ENCODE measurements around the gene TTLL5. TPM values are rescaled to one million over a fixed set of nuclear protein-coding genes. Genes with fewer than 3 reads are reported as not detected.

The TTLL5 gene
- total RNA-seq, 8 experiments from 2014 or later, result 10.7 to 35.7 (median 17.2) TPM

GRCh38 chr14:75861161-75861621 lies 200.1 kb downstream of the TTLL5 start:
- Histone ChIP-seq H3K4me1 (replicated peaks in 1 of 2) (no peaks in the 10 kb centered on the region), H3K27ac (no peak overlapping the region), H3K4me3 (no peak overlapping the region)
- WGBS, 10 experiments, result 0 to 83% (median 49%) methylated on average over 1 to 3 of the region's 4 CpGs; no CpG with 5 or more reads in 4 of the 10 experiments
- peak in 4 of 8 experiments; percentile 33 to 46 (median 38) for ATAC-seq (replicated peaks in 6 of 8)
- in situ Hi-C loops (cut with MboI; ENCODE audit: low pct_unique_long_range_greater_than_20kb in 2 of 9, low sequenced_read_pairs in 9 of 9, unreplicated experiment in 9 of 9), result no loop called here

- no peak overlapping the region for H3K27ac ChIP-seq
- in situ Hi-C loops (cut with MboI; ENCODE audit: low pct_unique_long_range_greater_than_20kb in 2 of 9, low sequenced_read_pairs in 9 of 9, unreplicated experiment in 9 of 9), result no loop called here
- no peak for ATAC-seq (replicated peaks in 6 of 8)
- 80 to 100% (median 97%) methylated on average over 1 to 2 of the region's 2 CpGs; no CpG with 5 or more reads in 2 of the 10 experiments for WGBS, 10 experiments
- no peak overlapping the region for H3K4me3 ChIP-seq
- H3K4me1 ChIP-seq (replicated peaks in 1 of 2), result peaks cover 2 to 8% of the 10 kb centered on the region in 2 donors
These were observed 202.2 kb downstream of the TTLL5 start for GRCh38 chr14:75863221-75863620.

- no peak overlapping the region for H3K27ac ChIP-seq
- WGBS, 10 experiments, result 5 to 100% (median 96%) methylated on average over 1 to 2 of the region's 2 CpGs; no CpG with 5 or more reads in 2 of the 10 experiments
These were observed 203.3 kb downstream of the TTLL5 start for GRCh38 chr14:75864352-75864751.

GRCh38 chr14:75865531-75865930 lies 204.5 kb downstream of the TTLL5 start:
- WGBS, 10 experiments, result 52 to 100% (median 81%) methylated on average over 1 to 2 of the region's 2 CpGs; no CpG with 5 or more reads in 1 of the 10 experiments
- in situ Hi-C loops (cut with MboI; ENCODE audit: low pct_unique_long_range_greater_than_20kb in 2 of 9, low sequenced_read_pairs in 9 of 9, unreplicated experiment in 9 of 9), result no loop called here
- no peak for ATAC-seq (replicated peaks in 6 of 8)
- H3K27ac ChIP-seq, result no peak overlapping the region
- peaks cover 8 to 15% of the 10 kb centered on the region in 2 donors for H3K4me1 ChIP-seq (replicated peaks in 1 of 2)
- no peak overlapping the region for H3K4me3 ChIP-seq

More at GRCh38 chr14:75864352-75864751, 203.3 kb downstream of the TTLL5 start:
- in situ Hi-C loops (cut with MboI; ENCODE audit: low pct_unique_long_range_greater_than_20kb in 2 of 9, low sequenced_read_pairs in 9 of 9, unreplicated experiment in 9 of 9), result no loop called here
- H3K4me3 ChIP-seq, result no peak overlapping the region
- ATAC-seq (replicated peaks in 6 of 8), result no peak
- H3K4me1 ChIP-seq (replicated peaks in 1 of 2), result peaks cover 8 to 15% of the 10 kb centered on the region in 2 donors

GRCh38 chr14:75866970-75867369 lies 205.9 kb downstream of the TTLL5 start:
- ATAC-seq (replicated peaks in 6 of 8), result no peak
- in situ Hi-C loops (cut with MboI; ENCODE audit: low pct_unique_long_range_greater_than_20kb in 2 of 9, low sequenced_read_pairs in 9 of 9, unreplicated experiment in 9 of 9), result no loop called here
- peaks cover 8 to 15% of the 10 kb centered on the region in 2 donors for H3K4me1 ChIP-seq (replicated peaks in 1 of 2)

GRCh38 chr14:75871181-75871880 lies 210.3 kb downstream of the TTLL5 start:
- H3K27ac ChIP-seq, result no peak overlapping the region
- H3K4me1 ChIP-seq (replicated peaks in 1 of 2), result peaks cover 8 to 15% of the 10 kb centered on the region in 2 donors
- 76 to 100% (median 92%) methylated on average over 2 to 6 of the region's 6 CpGs; no CpG with 5 or more reads in 1 of the 10 experiments for WGBS, 10 experiments
- in situ Hi-C loops (cut with MboI; ENCODE audit: low pct_unique_long_range_greater_than_20kb in 2 of 9, low sequenced_read_pairs in 9 of 9, unreplicated experiment in 9 of 9), result no loop called here
- H3K4me3 ChIP-seq, result no peak overlapping the region
- no peak for ATAC-seq (replicated peaks in 6 of 8)

More at GRCh38 chr14:75866970-75867369, 205.9 kb downstream of the TTLL5 start:
- H3K4me3 ChIP-seq, result no peak overlapping the region
- 71 to 100% (median 86%) methylated on average over 1 of the region's 1 CpG; no CpG with 5 or more reads in 5 of the 10 experiments for WGBS, 10 experiments
- no peak overlapping the region for H3K27ac ChIP-seq

GRCh38 chr14:75875958-75876357 lies 214.9 kb downstream of the TTLL5 start:
- Histone ChIP-seq H3K27ac (no peak overlapping the region), H3K4me3 (no peak overlapping the region), H3K4me1 (replicated peaks in 1 of 2) (no peaks in the 10 kb centered on the region)
- in situ Hi-C loops (cut with MboI; ENCODE audit: low pct_unique_long_range_greater_than_20kb in 2 of 9, low sequenced_read_pairs in 9 of 9, unreplicated experiment in 9 of 9), result no loop called here
- ATAC-seq (replicated peaks in 6 of 8), result peak in 2 of 8 experiments; percentile 68 to 79
- 38 to 100% (median 73%) methylated on average over 1 of the region's 1 CpG; no CpG with 5 or more reads in 2 of the 10 experiments for WGBS, 10 experiments

- Histone ChIP-seq H3K4me3 (no peak overlapping the region), H3K27ac (no peak overlapping the region), H3K4me1 (replicated peaks in 1 of 2) (no peaks in the 10 kb centered on the region)
- no peak for ATAC-seq (replicated peaks in 6 of 8)
- 60 to 100% (median 92%) methylated on average over 1 to 3 of the region's 3 CpGs; no CpG with 5 or more reads in 2 of the 10 experiments for WGBS, 10 experiments
- in situ Hi-C loops (cut with MboI; ENCODE audit: low pct_unique_long_range_greater_than_20kb in 2 of 9, low sequenced_read_pairs in 9 of 9, unreplicated experiment in 9 of 9), result no loop called here
These were observed 215.5 kb downstream of the TTLL5 start for GRCh38 chr14:75876530-75876929.

- H3K4me1 ChIP-seq (replicated peaks in 1 of 2), result no peaks in the 10 kb centered on the region
- no peak overlapping the region for H3K27ac ChIP-seq
- in situ Hi-C loops (cut with MboI; ENCODE audit: low pct_unique_long_range_greater_than_20kb in 2 of 9, low sequenced_read_pairs in 9 of 9, unreplicated experiment in 9 of 9), result no loop called here
- no peak overlapping the region for H3K4me3 ChIP-seq
- ATAC-seq (replicated peaks in 6 of 8), result peak in 3 of 8 experiments; percentile 28 to 90 (median 88)
- WGBS, 10 experiments, result 89 to 100% methylated on average over 1 of the region's 1 CpG; no CpG with 5 or more reads in 8 of the 10 experiments
These were observed 216.2 kb downstream of the TTLL5 start for GRCh38 chr14:75877292-75877691.

- WGBS, 10 experiments, result 80 to 100% (median 86%) methylated on average over 2 to 4 of the region's 4 CpGs; no CpG with 5 or more reads in 2 of the 10 experiments
These were observed 216.8 kb downstream of the TTLL5 start for GRCh38 chr14:75877884-75878283.

GRCh38 chr14:75879031-75879430 lies 218.0 kb downstream of the TTLL5 start:
- in situ Hi-C loops (cut with MboI; ENCODE audit: low pct_unique_long_range_greater_than_20kb in 2 of 9, low sequenced_read_pairs in 9 of 9, unreplicated experiment in 9 of 9), result no loop called here
- 37 to 96% (median 79%) methylated on average over 1 to 3 of the region's 3 CpGs; no CpG with 5 or more reads in 1 of the 10 experiments for WGBS, 10 experiments
- ATAC-seq (replicated peaks in 6 of 8), result peak in 3 of 8 experiments; percentile 44 to 66 (median 51)
- no peaks in the 10 kb centered on the region for H3K4me1 ChIP-seq (replicated peaks in 1 of 2)
- H3K4me3 ChIP-seq, result no peak overlapping the region
- no peak overlapping the region for H3K27ac ChIP-seq

More at GRCh38 chr14:75877884-75878283, 216.8 kb downstream of the TTLL5 start:
- H3K4me3 ChIP-seq, result no peak overlapping the region
- no peak overlapping the region for H3K27ac ChIP-seq
- no peaks in the 10 kb centered on the region for H3K4me1 ChIP-seq (replicated peaks in 1 of 2)
- in situ Hi-C loops (cut with MboI; ENCODE audit: low pct_unique_long_range_greater_than_20kb in 2 of 9, low sequenced_read_pairs in 9 of 9, unreplicated experiment in 9 of 9), result no loop called here
- ATAC-seq (replicated peaks in 6 of 8), result no peak

- WGBS, 10 experiments, result 80 to 100% (median 100%) methylated on average over 1 of the region's 1 CpG; no CpG with 5 or more reads in 7 of the 10 experiments
- ATAC-seq (replicated peaks in 6 of 8), result no peak
- H3K4me3 ChIP-seq, result no peak overlapping the region
- in situ Hi-C loops (cut with MboI; ENCODE audit: low pct_unique_long_range_greater_than_20kb in 2 of 9, low sequenced_read_pairs in 9 of 9, unreplicated experiment in 9 of 9), result no loop called here
- no peak overlapping the region for H3K27ac ChIP-seq
- H3K4me1 ChIP-seq (replicated peaks in 1 of 2), result no peaks in the 10 kb centered on the region
These were observed 219.5 kb downstream of the TTLL5 start for GRCh38 chr14:75880512-75880911.

GRCh38 chr14:75881994-75882393 lies 220.9 kb downstream of the TTLL5 start:
- in situ Hi-C loops (cut with MboI; ENCODE audit: low pct_unique_long_range_greater_than_20kb in 2 of 9, low sequenced_read_pairs in 9 of 9, unreplicated experiment in 9 of 9), result no loop called here
- H3K27ac ChIP-seq, result no peak overlapping the region
- WGBS, 10 experiments, result 65 to 96% (median 86%) methylated on average over 2 to 5 of the region's 5 CpGs
- no peak overlapping the region for H3K4me3 ChIP-seq
- no peaks in the 10 kb centered on the region for H3K4me1 ChIP-seq (replicated peaks in 1 of 2)
- ATAC-seq (replicated peaks in 6 of 8), result peak in 1 of 8 experiments; percentile 29

All from motor neuron (in vitro differentiated cells).